ENCODE measurements around the gene PIP5K1B.

GRCh38 chr9:68698943-68699509 lies 6.0 kb upstream of the PIP5K1B start:
- TF ChIP-seq CTCF (conservative IDR thresholded peaks at IDR 0.05; ENCODE audit: low read depth in 2 of 2) (no peak), REST (IDR thresholded peaks at IDR 0.05; ENCODE audit: unreplicated experiment) (no peak), CREB1 (CRISPR knock-in tag; IDR thresholded peaks at IDR 0.05; ENCODE audit: low read depth) (no peak), EZH2 (IDR thresholded peaks at IDR 0.05; ENCODE audit: low read depth, unreplicated experiment) (no peak), POLR2AphosphoS5 (IDR thresholded peaks at IDR 0.05; ENCODE audit: low read depth) (no peak), EZH2phosphoT487 (IDR thresholded peaks at IDR 0.05; ENCODE audit: unreplicated experiment) (no peak), ETS1 (IDR thresholded peaks at IDR 0.05) (no peak)

All from GM23338 (cell line).